Thoracic aorta (tissue), 2 donors: Measurements from ENCODE around the gene TSC1. TPM values are rescaled to one million over a fixed set of nuclear protein-coding genes. Genes with fewer than 3 reads are reported as not detected.

Experiments
- ATAC-seq: fragments of 150-250 bp; one replicate; pipeline ENCODE4 v1.8.0; 2017; ENCODE audit warnings: low read depth; ENCODE audit not compliant: insufficient number of reproducible peaks, low FRiP score
- DNase-seq: peaks from one replicate; pipeline ENCODE4 v3.0.0-alpha.2; 2020; ENCODE audit warnings: low spot score
- H3K27ac ChIP-seq, 2 donors: fragments of 200-600 bp; sonication (generic); 1 replicate in 1 of 2; 2 replicates in 1 of 2; pipeline ENCODE4 v1.5.1; 2016; ENCODE audit warnings: mild to moderate bottlenecking in 2 of 2, moderate library complexity in 2 of 2
- H3K27me3 ChIP-seq: fragments of 200-600 bp; sonication (generic); replicated peaks from 2 replicates; pipeline ENCODE4 v1.6.0; 2016; ENCODE audit warnings: mild to moderate bottlenecking; ENCODE audit not compliant: insufficient read depth
- H3K36me3 ChIP-seq: fragments of 200-600 bp; sonication (generic); one replicate; pipeline ENCODE4 v1.5.1; 2016
- H3K4me1 ChIP-seq, 2 donors: fragments of 200-600 bp; sonication (generic); 1 replicate in 1 of 2; 2 replicates in 1 of 2; pipeline versions ENCODE4 v1.5.1 to v1.6.0; 2016; ENCODE audit warnings: low read depth in 2 of 2, mild to moderate bottlenecking in 1 of 2; ENCODE audit not compliant: control insufficient read depth in 1 of 2
- H3K4me3 ChIP-seq: fragments of 200-600 bp; sonication (generic); 2 replicates; pipeline ENCODE4 v1.5.1; 2016; ENCODE audit warnings: mild to moderate bottlenecking
- H3K9me3 ChIP-seq: fragments of 200-600 bp; sonication (generic); 2 replicates; pipeline ENCODE4 v1.5.1; 2016
- CTCF ChIP-seq: fragments of 200-600 bp; sonication (generic); IDR thresholded peaks from one replicate; pipeline ENCODE4 v1.5.1; 2019; ENCODE audit warnings: antibody characterized with exemption
- total RNA-seq, 2 donors: library from RNA; depleted of rRNA; stranded (reverse); fragments of >200 nt; gene quantifications; one replicate each; pipeline versions ENCODE4 v1.1.0 to v1.2.3, GENCODE V29; 2016

The TSC1 gene
- total RNA-seq, 2 donors from 2014 or later, result 36.1 to 65.4 TPM

- Histone ChIP-seq H3K27me3 (no peaks in the 10 kb centered on the region), H3K4me1 (peaks cover 12 to 22% of the 10 kb centered on the region in 2 donors), H3K9me3 (no peaks in the 10 kb centered on the region), H3K36me3 (no peaks in the 10 kb centered on the region), H3K27ac (peak overlapping the region; percentile 94 to 98), H3K4me3 (peak overlapping the region; percentile 97)
- no peak for ATAC-seq
- DNase-seq, result no peak
- TF ChIP-seq CTCF, result no peak
Measured at GRCh38 chr9:132943651-132944293, 644 bp downstream of the TSC1 start.

- ATAC-seq (no peak), DNase-seq (no peak)
- TF ChIP-seq CTCF, result no peak
- Histone ChIP-seq H3K36me3 (no peaks in the 10 kb centered on the region), H3K27me3 (no peaks in the 10 kb centered on the region), H3K4me3 (no peak overlapping the region), H3K4me1 (peaks cover 12 to 22% of the 10 kb centered on the region in 2 donors), H3K9me3 (no peaks in the 10 kb centered on the region), H3K27ac (no peak overlapping the region)
Measured at GRCh38 chr9:132942541-132943182, 1.8 kb downstream of the TSC1 start.

GRCh38 chr9:132939169-132939568 is 5.2 kb downstream of the TSC1 start:
- Histone ChIP-seq H3K4me3 (no peak overlapping the region), H3K9me3 (no peaks in the 10 kb centered on the region), H3K4me1 (peaks cover 12 to 22% of the 10 kb centered on the region in 2 donors), H3K27me3 (no peaks in the 10 kb centered on the region), H3K27ac (no peak overlapping the region), H3K36me3 (peaks cover 6% of the 10 kb centered on the region)
- ATAC-seq (no peak), DNase-seq (no peak)
- no peak for TF ChIP-seq CTCF

- DNase-seq (no peak), ATAC-seq (no peak)
- TF ChIP-seq CTCF, result no peak
- Histone ChIP-seq H3K4me3 (no peak overlapping the region), H3K4me1 (peaks cover 1 to 9% of the 10 kb centered on the region in 2 donors), H3K9me3 (no peaks in the 10 kb centered on the region), H3K27me3 (no peaks in the 10 kb centered on the region), H3K36me3 (peaks cover 6% of the 10 kb centered on the region), H3K27ac (no peak overlapping the region)
Measured at GRCh38 chr9:132937463-132937901, 6.9 kb downstream of the TSC1 start.

GRCh38 chr9:132935026-132935425 is 9.4 kb downstream of the TSC1 start:
- H3K9me3 ChIP-seq, result no peaks in the 10 kb centered on the region
- no peak overlapping the region for H3K4me3 ChIP-seq
- ATAC-seq (no peak), DNase-seq (no peak)
- TF ChIP-seq CTCF, result no peak
- no peak overlapping the region for H3K27ac ChIP-seq
- H3K4me1 ChIP-seq, result no peaks in the 10 kb centered on the region
- H3K36me3 ChIP-seq, result peaks cover 6% of the 10 kb centered on the region
- H3K27me3 ChIP-seq, result no peaks in the 10 kb centered on the region
